Neural cell (in vitro differentiated cells): Measurements from ENCODE around the gene GRK3. TPM values are rescaled to one million over a fixed set of nuclear protein-coding genes. Genes with fewer than 3 reads are reported as not detected.

ENCODE experiments used
- H2AFZ ChIP-seq: fragments of 200-600, 300-800 bp; sonication (generic), shearing (Covaris generic); 2 replicates; pipeline ENCODE4 v1.6.0; 2014; ENCODE audit warnings: low read depth, mild to moderate bottlenecking, antibody characterized with exemption, low read length, moderate library complexity
- H3F3A ChIP-seq: fragments of 200-600 bp; shearing (Covaris generic); 2 replicates; pipeline ENCODE4 v1.6.1; 2016; ENCODE audit warnings: mild to moderate bottlenecking, moderate library complexity, mixed read lengths, antibody characterized with exemption, low read length; ENCODE audit not compliant: insufficient read depth, poor library complexity, severe bottlenecking
- H3K27ac ChIP-seq: fragments of 200-600, 300-800 bp; sonication (generic), shearing (Covaris generic); 2 replicates; pipeline ENCODE4 v1.5.1; 2014; ENCODE audit warnings: mild to moderate bottlenecking, low read length, moderate library complexity
- H3K27me3 ChIP-seq: fragments of 300-800, 200-600 bp; sonication (generic), shearing (Covaris generic); 2 replicates; pipeline ENCODE4 v1.6.0; 2014; ENCODE audit warnings: mild to moderate bottlenecking, low read depth, low read length, moderate library complexity; ENCODE audit not compliant: insufficient read depth
- H3K36me3 ChIP-seq: fragments of 300-800, 200-600 bp; sonication (generic), shearing (Covaris generic); 2 replicates; pipeline ENCODE4 v1.5.1; 2014; ENCODE audit warnings: mild to moderate bottlenecking, antibody characterized with exemption, low read length, moderate library complexity; ENCODE audit not compliant: insufficient read depth
- H3K4me2 ChIP-seq: fragments of 300-800, 200-600 bp; sonication (generic), shearing (Covaris generic); 2 replicates; pipeline ENCODE4 v1.6.0; 2014; ENCODE audit warnings: mild to moderate bottlenecking, low read length
- H3K4me3 ChIP-seq: fragments of 300-800, 200-600 bp; sonication (generic), shearing (Covaris generic); 2 replicates; pipeline ENCODE4 v1.5.1; 2014; ENCODE audit warnings: mild to moderate bottlenecking, low read length, moderate library complexity
- H3K79me2 ChIP-seq: fragments of 200-600 bp; shearing (Covaris generic); replicated peaks from 2 replicates; pipeline ENCODE4 v1.6.0; 2014; ENCODE audit warnings: mild to moderate bottlenecking, low read length, moderate library complexity; ENCODE audit not compliant: insufficient read depth
- H3K9ac ChIP-seq: fragments of 300-800, 200-600 bp; sonication (generic), shearing (Covaris generic); 2 replicates; pipeline ENCODE4 v1.6.1; 2016; ENCODE audit warnings: mild to moderate bottlenecking, low read length, mixed read lengths
- H3K9me2 ChIP-seq: fragments of 200-600 bp; shearing (Covaris generic); 2 replicates; pipeline ENCODE4 v1.6.1; 2016; ENCODE audit warnings: mild to moderate bottlenecking, low read length, mixed read lengths; ENCODE audit not compliant: insufficient read depth
- H3K9me3 ChIP-seq: fragments of 200-600, 300-800 bp; sonication (generic), shearing (Covaris generic); 2 replicates; pipeline ENCODE4 v1.6.1; 2016; ENCODE audit warnings: mild to moderate bottlenecking, mixed run types, low read length, moderate library complexity, mixed read lengths
- H4K20me1 ChIP-seq: fragments of 200-600 bp; shearing (Covaris generic); 2 replicates; pipeline ENCODE4 v1.6.1; 2016; ENCODE audit warnings: mild to moderate bottlenecking, mixed run types; ENCODE audit not compliant: insufficient read depth
- CTCF ChIP-seq: fragments of 450-650 bp; IDR thresholded peaks from 2 replicates; pipeline ENCODE4 v1.5.1; 2014; ENCODE audit warnings: antibody characterized with exemption, mild to moderate bottlenecking, moderate library complexity; ENCODE audit not compliant: poor library complexity, severe bottlenecking
- EP300 ChIP-seq: fragments of 450-650 bp; conservative IDR thresholded peaks from 2 replicates; pipeline ENCODE4 v1.6.1; 2014; ENCODE audit warnings: antibody characterized with exemption, mild to moderate bottlenecking, moderate library complexity; ENCODE audit not compliant: poor library complexity, severe bottlenecking
- EZH2 ChIP-seq: fragments of 200-600, 300-800 bp; shearing (Covaris generic), sonication (generic); IDR thresholded peaks from 2 replicates; pipeline ENCODE4 v1.6.1; 2014; ENCODE audit warnings: antibody characterized with exemption, low read length, borderline replicate concordance, mild to moderate bottlenecking; ENCODE audit not compliant: insufficient read depth, poor library complexity, severe bottlenecking
- MXI1 ChIP-seq: fragments of 450-650 bp; conservative IDR thresholded peaks from 2 replicates; pipeline ENCODE4 v1.6.1; 2014; ENCODE audit warnings: antibody characterized with exemption, mild to moderate bottlenecking; ENCODE audit not compliant: poor library complexity, severe bottlenecking
- POLR2AphosphoS5 ChIP-seq: IDR thresholded peaks from 2 replicates; pipeline ENCODE4 v1.6.1; 2012
- RAD21 ChIP-seq: fragments of 450-650 bp; conservative IDR thresholded peaks from 2 replicates; pipeline ENCODE4 v1.6.1; 2014; ENCODE audit warnings: antibody characterized with exemption, mild to moderate bottlenecking, moderate library complexity
- REST ChIP-seq: IDR thresholded peaks from 2 replicates; pipeline ENCODE4 v1.6.1; 2012; ENCODE audit warnings: borderline replicate concordance
- SMC3 ChIP-seq: fragments of 450-650 bp; conservative IDR thresholded peaks from 2 replicates; pipeline ENCODE4 v1.6.1; 2014; ENCODE audit warnings: antibody characterized with exemption, mild to moderate bottlenecking, moderate library complexity; ENCODE audit not compliant: poor library complexity
- TAF1 ChIP-seq: IDR thresholded peaks from 2 replicates; pipeline ENCODE4 v1.6.1; 2012; ENCODE audit warnings: low read depth
- polyA plus RNA-seq: library from polyadenylated mRNA; depleted of rRNA; stranded (reverse); fragments of >200 nt; gene quantifications from 2 replicates; pipeline ENCODE4 v1.2.3, GENCODE V29; 2014

Gene GRK3
- polyA plus RNA-seq, 1 donor from 2014 or later, result 9.8 TPM

- Histone ChIP-seq H3K27me3 (no peaks in the 10 kb centered on the region), H3K9ac (no peak overlapping the region), H3K4me3 (no peak overlapping the region), H3K9me3 (no peaks in the 10 kb centered on the region), H3K4me2 (no peak overlapping the region), H3K79me2 (no peaks in the 10 kb centered on the region), H3K36me3 (no peaks in the 10 kb centered on the region), H4K20me1 (no peaks in the 10 kb centered on the region), H3K9me2 (no peaks in the 10 kb centered on the region), H2AFZ (no peak overlapping the region), H3K27ac (no peak overlapping the region), H3F3A (no peaks in the 10 kb centered on the region)
- TF ChIP-seq RAD21 (no peak), REST (no peak), CTCF (no peak), EP300 (no peak), POLR2AphosphoS5 (no peak), TAF1 (no peak), SMC3 (no peak), EZH2 (no peak), MXI1 (no peak)
These were observed 138.2 kb downstream of the GRK3 start for GRCh38 chr22:25702571-25703167.

GRCh38 chr22:25704701-25705100, 140.2 kb downstream of the GRK3 start:
- Histone ChIP-seq H3K9me2 (no peaks in the 10 kb centered on the region), H3K36me3 (no peaks in the 10 kb centered on the region), H3K4me2 (no peak overlapping the region), H3K4me3 (no peak overlapping the region), H4K20me1 (no peaks in the 10 kb centered on the region), H3K9me3 (no peaks in the 10 kb centered on the region), H3K9ac (no peak overlapping the region), H3K27me3 (no peaks in the 10 kb centered on the region), H2AFZ (no peak overlapping the region), H3F3A (no peaks in the 10 kb centered on the region), H3K79me2 (no peaks in the 10 kb centered on the region), H3K27ac (no peak overlapping the region)
- no peak for TF ChIP-seq REST
- TF ChIP-seq EZH2, result no peak
- TF ChIP-seq RAD21, result no peak
- no peak for TF ChIP-seq MXI1
- TF ChIP-seq SMC3, result no peak
- no peak for TF ChIP-seq POLR2AphosphoS5
- TF ChIP-seq TAF1, result no peak
- no peak for TF ChIP-seq CTCF
- TF ChIP-seq EP300, result no peak
